Measurements from ENCODE around the gene UNCX. TPM values are rescaled to one million over a fixed set of nuclear protein-coding genes. Genes with fewer than 3 reads are reported as not detected.

Gene UNCX
- total and polyA plus RNA-seq, 2 of the 8 experiments (the other 6 are each of a cell fraction or from before 2014, with no cell fraction given), result not detected

- TF ChIP-seq KDM1A (IDR thresholded peaks at IDR 0.05; ENCODE audit: borderline replicate concordance, low read length) (0 out of 2 replicates have a peak, but pooled peaks have one; percentile 40), SAP30 (IDR thresholded peaks at IDR 0.05; ENCODE audit: insufficient read depth, insufficient replicate concordance, low read length) (no peak), SIN3A (conservative IDR thresholded peaks at IDR 0.05 in 1 of 2, IDR thresholded peaks at IDR 0.05 in 1 of 2; ENCODE audit: low read depth in 1 of 2, low read length in 2 of 2) (no peak), ATF2 (IDR thresholded peaks at IDR 0.05; ENCODE audit: low read length) (no peak), CTCF (IDR thresholded peaks at IDR 0.05; ENCODE audit: control extremely low read depth in 1 of 3, insufficient read depth in 1 of 3, low read depth in 1 of 3, low read length in 3 of 3) (no peak), SP1 (IDR thresholded peaks at IDR 0.05; ENCODE audit: low read depth, low read length) (peak; percentile 70; the same call in 1 of the 2 replicates), PHF8 (conservative IDR thresholded peaks at IDR 0.05; ENCODE audit: low read depth, low read length) (no peak), FOSL1 (IDR thresholded peaks at IDR 0.05; ENCODE audit: insufficient read depth, low read depth, low read length) (no peak), CTBP2 (IDR thresholded peaks at IDR 0.05; ENCODE audit: borderline replicate concordance, insufficient read depth, insufficient read length, low read length) (peak; percentile 100)
Observed at GRCh38 chr7:1227814-1228544, 4.7 kb upstream of the UNCX start (continued).
